Endothelial cell of umbilical vein (primary cell): Measurements from ENCODE around the gene DOCK4. TPM values are rescaled to one million over a fixed set of nuclear protein-coding genes. Genes with fewer than 3 reads are reported as not detected.

Experiments used
- BruUV-seq: library from RNA; stranded (reverse); fragments of 400-500 nt; replicated peaks from 2 replicates; lab custom pipeline; 2021; lab: Mats Ljungman, UMichigan
- CTCF ChIA-PET: fragments of 300-600, 350-600 bp; sonication (Branson Sonifier 250); formaldehyde crosslinking; loops from one replicate; lab custom pipeline; 2021; ENCODE audit warnings: antibody characterized with exemption, inconsistent platforms; lab: Charles Lee
- POLR2A ChIA-PET: fragments of 300-600, 350-600 bp; sonication (Branson Sonifier 250); formaldehyde crosslinking; loops from one replicate; lab custom pipeline; 2021; ENCODE audit warnings: antibody characterized with exemption, inconsistent platforms; lab: Charles Lee
- DNase-seq: peaks from one replicate; pipeline ENCODE4 v3.0.0-alpha.2; 2011; ENCODE audit warnings: low read depth, low spot score
- FAIRE-seq: peaks from 2 replicates; lab custom pipeline; 2011; peaks lifted over from hg19 to GRCh38; lab: Jason Lieb, UNC
- H2AFZ ChIP-seq: 2 replicates; pipeline ENCODE4 v1.6.0; 2012; ENCODE audit warnings: low read depth, low read length, control low read depth, inconsistent platforms
- H3K27ac ChIP-seq: 2 replicates; pipeline ENCODE4 v1.5.1; 2011; ENCODE audit warnings: low read depth, mild to moderate bottlenecking, control low read depth, low read length, moderate library complexity; ENCODE audit not compliant: insufficient read depth
- H3K27me3 ChIP-seq, 2 experiments: 2 replicates each; pipeline versions ENCODE4 v1.6.0 to v1.6.1; 2011; ENCODE audit warnings: low read length in 2 of 2, mixed read lengths in 1 of 2; ENCODE audit not compliant: control insufficient read depth in 2 of 2, insufficient read depth in 2 of 2
- H3K36me3 ChIP-seq, 2 experiments: 2 replicates in 1 of 2; 3 replicates in 1 of 2; pipeline ENCODE4 v1.5.1; 2011; ENCODE audit warnings: low read length in 2 of 2, mild to moderate bottlenecking in 1 of 2, moderate library complexity in 1 of 2; ENCODE audit not compliant: control insufficient read depth in 2 of 2, insufficient read depth in 2 of 2; ENCODE audit errors: extremely low read depth in 1 of 2
- H3K4me1 ChIP-seq: 3 replicates; pipeline ENCODE4 v1.5.1; 2011; ENCODE audit warnings: mild to moderate bottlenecking, low read length; ENCODE audit not compliant: control insufficient read depth, insufficient read depth; ENCODE audit errors: extremely low read depth
- H3K4me2 ChIP-seq: 2 replicates; pipeline ENCODE4 v1.6.1; 2011; ENCODE audit warnings: low read length, control low read depth, mixed read lengths; ENCODE audit not compliant: insufficient read depth
- H3K4me3 ChIP-seq, 3 experiments: fragments of 200-600 bp in 1 of 3; sonication (generic), shearing (Covaris generic) in 1 of 3; replicated peaks in 1 of 3; 2 replicates each; pipeline ENCODE4 v1.5.1; 2011 to 2016; ENCODE audit warnings: control low read depth in 3 of 3, low read length in 3 of 3, mild to moderate bottlenecking in 2 of 3, inconsistent platforms in 1 of 3, low read depth in 1 of 3, moderate library complexity in 1 of 3; ENCODE audit not compliant: insufficient read depth in 1 of 3
- H3K79me2 ChIP-seq: 2 replicates; pipeline ENCODE4 v1.6.0; 2012; ENCODE audit warnings: low read length, inconsistent platforms; ENCODE audit not compliant: control insufficient read depth, insufficient read depth
- H3K9ac ChIP-seq: replicated peaks from 2 replicates; pipeline ENCODE3; 2011; ENCODE audit warnings: low read length, control low read depth; ENCODE audit not compliant: insufficient read depth; ENCODE audit errors: extremely low read depth
- H3K9me1 ChIP-seq: replicated peaks from 3 replicates; pipeline ENCODE4 v1.6.0; 2011; ENCODE audit warnings: mild to moderate bottlenecking, low read length; ENCODE audit not compliant: control insufficient read depth, insufficient read depth; ENCODE audit errors: extremely low read depth
- H3K9me3 ChIP-seq: replicated peaks from 2 replicates; pipeline ENCODE4 v1.5.1; 2012; ENCODE audit warnings: low read length, inconsistent platforms; ENCODE audit not compliant: control insufficient read depth, insufficient read depth
- H4K20me1 ChIP-seq: replicated peaks from 2 replicates; pipeline ENCODE3; 2011; ENCODE audit warnings: mild to moderate bottlenecking, low read length; ENCODE audit not compliant: control insufficient read depth, insufficient read depth; ENCODE audit errors: extremely low read depth
- CTCF ChIP-seq, 2 donors: IDR thresholded peaks; 1 replicate in 1 of 2; 2 replicates in 1 of 2; pipeline ENCODE4 v1.5.1; 2011; ENCODE audit warnings: low read length in 2 of 2, mild to moderate bottlenecking in 2 of 2, moderate library complexity in 2 of 2, control low read depth in 1 of 2, inconsistent platforms in 1 of 2, low read depth in 1 of 2; ENCODE audit not compliant: insufficient read depth in 1 of 2; ENCODE audit errors: extremely low read depth in 1 of 2
- EZH2 ChIP-seq: IDR thresholded peaks from 2 replicates; pipeline ENCODE4 v1.6.1; 2012; ENCODE audit warnings: borderline replicate concordance, low read depth, mild to moderate bottlenecking, moderate library complexity, low read length, inconsistent platforms; ENCODE audit not compliant: severe bottlenecking
- FOS ChIP-seq: IDR thresholded peaks from 2 replicates; pipeline ENCODE4 v1.6.1; 2011; ENCODE audit warnings: mild to moderate bottlenecking, low read length, moderate library complexity, borderline replicate concordance; ENCODE audit not compliant: insufficient read depth
- GATA2 ChIP-seq: IDR thresholded peaks from 2 replicates; pipeline ENCODE4 v1.7.0; 2011; ENCODE audit warnings: low read depth, mild to moderate bottlenecking, moderate library complexity, mixed read lengths, low read length; ENCODE audit not compliant: insufficient read length, insufficient read depth
- JUN ChIP-seq: IDR thresholded peaks from 2 replicates; pipeline ENCODE4 v1.6.1; 2011; ENCODE audit warnings: borderline replicate concordance, low read depth; ENCODE audit not compliant: insufficient read length, insufficient read depth
- MAX ChIP-seq: IDR thresholded peaks from 2 replicates; pipeline ENCODE4 v1.6.1; 2011; ENCODE audit not compliant: insufficient read depth, insufficient read length
- MYC ChIP-seq: IDR thresholded peaks from one replicate; pipeline ENCODE4 v1.6.1; 2011; ENCODE audit warnings: mild to moderate bottlenecking, low read depth, low read length
- POLR2A ChIP-seq: IDR thresholded peaks from 2 replicates; pipeline ENCODE4 v1.6.1; 2012; ENCODE audit warnings: low read depth, mild to moderate bottlenecking, control low read depth, low read length
- POLR2AphosphoS5 ChIP-seq: IDR thresholded peaks from 2 replicates; pipeline ENCODE4 v1.6.1; 2012; ENCODE audit warnings: low read depth, mild to moderate bottlenecking, control low read depth, low read length, moderate library complexity; ENCODE audit not compliant: insufficient read depth
- dilution Hi-C: fragments of 300-500 bp; cut with MboI; formaldehyde crosslinking; loops from one replicate; pipeline ENCODE4 v1.15.0; 2019; ENCODE audit warnings: low sequenced_read_pairs; ENCODE audit not compliant: extremely low pct_ligation_motif_present
- intact Hi-C: fragments of 100-400 bp; cut with micrococcal nuclease; formaldehyde crosslinking; loops from one replicate; pipeline ENCODE4 v1.10.0; 2022
- polyA plus RNA-seq, 4 experiments: library from polyadenylated mRNA; depleted of rRNA in 3 of 4; stranded (reverse) in 3 of 4; unstranded in 1 of 4; fragments of >200 nt; gene quantifications; 2 replicates each; pipeline versions ENCODE4 v1.2.1 to v1.2.3, GENCODE V29; 2011 to 2012; ENCODE audit warnings: missing spikeins in 1 of 4
- total RNA-seq: library from RNA; stranded (reverse); gene quantifications from 2 replicates; pipeline ENCODE4 v1.2.3, GENCODE V29; 2021

DOCK4 gene
- total and polyA plus RNA-seq, 2 donors (not counting 3 experiments of a cell fraction or from before 2014, with no cell fraction given), result 47.4 to 164 TPM

DNA sequence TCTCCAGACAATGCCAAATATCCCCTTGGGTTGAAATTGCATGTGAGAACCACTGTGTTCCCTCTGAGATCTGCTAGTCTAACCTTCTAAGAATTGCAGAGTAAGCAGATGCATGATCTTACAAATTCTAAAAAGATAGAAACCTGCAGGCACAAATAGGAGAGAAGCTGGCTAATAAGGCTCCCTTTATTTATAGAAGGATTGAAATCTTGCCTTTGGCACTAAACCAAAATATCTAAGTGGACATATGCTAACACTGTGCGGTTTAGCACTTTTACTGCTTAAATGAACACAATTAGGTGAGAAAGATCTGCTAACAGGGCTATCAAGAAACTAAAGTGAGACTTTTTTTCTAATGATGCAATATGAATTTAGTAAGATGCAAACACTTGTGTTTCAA, 225.5 kb downstream of the DOCK4 start:
- Histone ChIP-seq H3K27me3 (no peaks in the 10 kb centered on the region), H3K9me3 (no peaks in the 10 kb centered on the region), H3K4me3 (no peak overlapping the region), H3K4me1 (peaks cover 21% of the 10 kb centered on the region), H3K27ac (no peak overlapping the region), H3K36me3 (peaks cover 22 to 32% of the 10 kb centered on the region in 2 experiments), H3K9me1 (no peaks in the 10 kb centered on the region), H2AFZ (no peak overlapping the region), H4K20me1 (no peaks in the 10 kb centered on the region), H3K79me2 (peaks cover 25% of the 10 kb centered on the region), H3K9ac (no peak overlapping the region), H3K4me2 (no peak overlapping the region)
- ChIA-PET POLR2A (no interaction called here), CTCF (no interaction called here)
- no peak for FAIRE-seq
- BruUV-seq, result no TSS peak
- TF ChIP-seq FOS (no peak), JUN (no peak), GATA2 (no peak), POLR2A (no peak), MAX (no peak), MYC (no peak), CTCF (IDR thresholded peaks at IDR 0.05; ENCODE audit: extremely low read depth in 1 of 2, insufficient read depth in 1 of 2, low read depth in 1 of 2, low read length in 2 of 2) (no peak), POLR2AphosphoS5 (no peak), EZH2 (no peak)
- intact Hi-C loops (no loop called here), dilution Hi-C loops (no loop called here)
- no peak for DNase-seq
